Measurements from ENCODE around the gene NFATC4. TPM values are rescaled to one million over a fixed set of nuclear protein-coding genes. Genes with fewer than 3 reads are reported as not detected.

NFATC4 gene
- polyA plus RNA-seq, 3 donors, result not detected

GRCh38 chr14:24338843-24339242 is 29.1 kb upstream of the NFATC4 start:
- Mint-ChIP-seq H3K27me3 (ENCODE audit: low read depth in 3 of 3) (peaks cover 13 to 24% (median 19%) of the 10 kb centered on the region in 3 donors), H3K36me3 (peaks cover 36 to 39% of the 10 kb centered on the region in 2 donors), H3K27ac (peak overlapping the region in 5 of 7 donors; percentile 19 to 97 (median 91)), H3K4me3 (peak overlapping the region; percentile 96 to 99), H3K9me3 (peaks cover 0 to 6% (median 5%) of the 10 kb centered on the region in 7 donors), H3K4me1 (peaks cover 74% of the 10 kb centered on the region)
- H3K4me3 ChIP-seq (replicated peaks in 1 of 3; ENCODE audit: low read depth in 2 of 3, low read length in 3 of 3), result peak overlapping the region; percentile 63 to 90 (median 88)
- peak overlapping the region; percentile 95 for H3K4me2 ChIP-seq (replicated peaks; ENCODE audit: extremely low read depth, low read length, poor library complexity, severe bottlenecking)
- H3K79me2 ChIP-seq (ENCODE audit: insufficient read depth, low read length), result peaks cover 21% of the 10 kb centered on the region
- peaks cover 19 to 26% of the 10 kb centered on the region in 2 donors for H3K36me3 ChIP-seq (replicated peaks in 1 of 2; ENCODE audit: control insufficient read depth in 1 of 2, insufficient read depth in 2 of 2, low read length in 2 of 2)
- intact Hi-C loops (cut with micrococcal nuclease), result no loop called here
- peaks cover 9 to 18% of the 10 kb centered on the region in 2 donors for H3K27me3 ChIP-seq (ENCODE audit: control insufficient read depth in 2 of 2, insufficient read depth in 2 of 2, low read length in 2 of 2)
- peak overlapping the region; percentile 91 for H2AFZ ChIP-seq (ENCODE audit: insufficient read depth, low read depth, low read length, poor library complexity, severe bottlenecking)
- peaks cover 60 to 79% of the 10 kb centered on the region in 2 donors for H3K4me1 ChIP-seq (ENCODE audit: control insufficient read depth in 1 of 2, insufficient read depth in 2 of 2, low read length in 2 of 2)
- peaks cover 51% of the 10 kb centered on the region for H4K20me1 ChIP-seq (ENCODE audit: insufficient read depth, low read length)
- DNase-seq, result no peak
- peaks cover 0 to 2% of the 10 kb centered on the region in 2 donors for H3K9me3 ChIP-seq (replicated peaks in 1 of 2; ENCODE audit: control insufficient read depth in 1 of 2, insufficient read depth in 1 of 2, low read length in 2 of 2)
- 82% methylated on average over 14 of the region's 14 CpGs for WGBS (ENCODE audit: insufficient coverage)
- H3K27ac ChIP-seq (ENCODE audit: low read depth in 1 of 2, low read length in 2 of 2), result peak overlapping the region; percentile 16 to 95
- H3K9ac ChIP-seq (ENCODE audit: insufficient read depth, low read length, poor library complexity, severe bottlenecking), result peak overlapping the region; percentile 76
- TF ChIP-seq, protein P1, sequence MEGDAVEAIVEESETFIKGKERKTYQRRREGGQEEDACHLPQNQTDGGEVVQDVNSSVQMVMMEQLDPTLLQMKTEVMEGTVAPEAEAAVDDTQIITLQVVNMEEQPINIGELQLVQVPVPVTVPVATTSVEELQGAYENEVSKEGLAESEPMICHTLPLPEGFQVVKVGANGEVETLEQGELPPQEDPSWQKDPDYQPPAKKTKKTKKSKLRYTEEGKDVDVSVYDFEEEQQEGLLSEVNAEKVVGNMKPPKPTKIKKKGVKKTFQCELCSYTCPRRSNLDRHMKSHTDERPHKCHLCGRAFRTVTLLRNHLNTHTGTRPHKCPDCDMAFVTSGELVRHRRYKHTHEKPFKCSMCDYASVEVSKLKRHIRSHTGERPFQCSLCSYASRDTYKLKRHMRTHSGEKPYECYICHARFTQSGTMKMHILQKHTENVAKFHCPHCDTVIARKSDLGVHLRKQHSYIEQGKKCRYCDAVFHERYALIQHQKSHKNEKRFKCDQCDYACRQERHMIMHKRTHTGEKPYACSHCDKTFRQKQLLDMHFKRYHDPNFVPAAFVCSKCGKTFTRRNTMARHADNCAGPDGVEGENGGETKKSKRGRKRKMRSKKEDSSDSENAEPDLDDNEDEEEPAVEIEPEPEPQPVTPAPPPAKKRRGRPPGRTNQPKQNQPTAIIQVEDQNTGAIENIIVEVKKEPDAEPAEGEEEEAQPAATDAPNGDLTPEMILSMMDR (IDR thresholded peaks at IDR 0.05), result no peak

DNA sequence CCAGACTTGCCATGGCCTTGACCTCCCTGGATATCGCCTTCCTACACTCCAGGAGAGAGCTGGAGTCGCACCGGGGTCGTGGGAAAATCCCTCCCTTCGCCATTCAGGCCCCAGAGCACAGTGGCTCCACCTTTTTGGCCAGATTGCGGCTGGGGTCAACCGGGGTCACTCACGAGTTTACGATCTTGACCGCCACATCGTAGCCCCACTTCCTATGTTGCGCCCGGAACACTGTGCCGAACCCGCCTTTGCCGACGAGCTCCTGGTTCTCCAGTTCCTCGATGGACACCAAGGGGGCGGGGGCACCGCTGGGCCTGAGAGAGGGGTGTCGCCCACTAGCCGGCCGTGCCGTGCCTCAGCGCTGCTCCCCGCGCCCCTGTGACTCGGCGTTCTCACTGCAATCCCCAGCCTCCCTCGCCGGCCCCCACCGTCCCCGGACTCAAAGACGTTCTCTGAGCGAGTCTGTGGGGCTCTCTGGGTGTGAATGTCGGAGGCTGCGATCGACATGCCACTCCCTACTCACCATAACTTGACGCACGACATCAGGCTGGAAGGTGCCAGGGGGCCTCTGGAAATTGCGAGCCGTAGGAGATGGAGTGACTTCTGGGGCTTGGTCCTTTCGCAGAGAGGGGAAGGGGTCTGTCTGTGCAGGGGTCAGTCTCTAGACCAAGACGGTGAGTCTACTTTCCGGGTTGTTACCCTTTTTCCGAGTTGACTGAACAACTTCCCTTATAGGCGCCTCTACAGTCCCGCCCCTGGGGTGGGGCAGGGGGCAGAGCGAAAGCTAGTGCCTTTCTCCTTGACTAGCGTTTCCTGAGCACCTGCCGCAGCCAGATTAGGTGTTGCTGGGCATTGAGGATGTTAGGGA is 28.5 kb upstream of the NFATC4 start, which contains the start of gene RIPK3:
Gene RIPK3, minus strand, starts transcription at position 708 of the 868 bp plus-strand sequence. Its CDS starts 165 bp downstream, at position 543.
- H3K36me3 Mint-ChIP-seq, result peaks cover 36 to 37% of the 10 kb centered on the region in 2 donors
- Histone ChIP-seq H3K9me3 (replicated peaks in 1 of 2; ENCODE audit: control insufficient read depth in 1 of 2, insufficient read depth in 1 of 2, low read length in 2 of 2) (peaks cover 0 to 2% of the 10 kb centered on the region in 2 donors), H2AFZ (ENCODE audit: insufficient read depth, low read depth, low read length, poor library complexity, severe bottlenecking) (peak within 1 kb of the TSS; percentile 91), H3K4me2 (replicated peaks; ENCODE audit: extremely low read depth, low read length, poor library complexity, severe bottlenecking) (peak within 1 kb of the TSS; percentile 95), H3K9ac (ENCODE audit: insufficient read depth, low read length, poor library complexity, severe bottlenecking) (peak within 1 kb of the TSS; percentile 76), H3K27me3 (ENCODE audit: control insufficient read depth in 2 of 2, insufficient read depth in 2 of 2, low read length in 2 of 2) (peaks cover 4 to 11% of the 10 kb centered on the region in 2 donors), H3K27ac (ENCODE audit: low read depth in 1 of 2, low read length in 2 of 2) (peak within 1 kb of the TSS; percentile 22 to 95), H3K79me2 (ENCODE audit: insufficient read depth, low read length) (peaks cover 21% of the 10 kb centered on the region), H3K4me3 (replicated peaks in 1 of 3; ENCODE audit: low read depth in 2 of 3, low read length in 3 of 3) (peak within 1 kb of the TSS; percentile 63 to 90 (median 88)), H3K4me1 (ENCODE audit: control insufficient read depth in 1 of 2, insufficient read depth in 2 of 2, low read length in 2 of 2) (peaks cover 53 to 73% of the 10 kb centered on the region in 2 donors), H4K20me1 (ENCODE audit: insufficient read depth, low read length) (peaks cover 44% of the 10 kb centered on the region), H3K36me3 (replicated peaks in 1 of 2; ENCODE audit: control insufficient read depth in 1 of 2, insufficient read depth in 2 of 2, low read length in 2 of 2) (peaks cover 19 to 26% of the 10 kb centered on the region in 2 donors)
- peaks cover 0 to 6% (median 5%) of the 10 kb centered on the region in 7 donors for H3K9me3 Mint-ChIP-seq
- peaks cover 11 to 17% (median 12%) of the 10 kb centered on the region in 3 donors for H3K27me3 Mint-ChIP-seq (ENCODE audit: low read depth in 3 of 3)
- peak; percentile 48 to 73 (median 52) for DNase-seq
- 7% methylated on average over 29 of the region's 51 CpGs for WGBS (ENCODE audit: insufficient coverage)
- H3K27ac Mint-ChIP-seq, result peak within 1 kb of the TSS; percentile 84 to 97 (median 92)
- H3K4me3 Mint-ChIP-seq, result peak within 1 kb of the TSS; percentile 96 to 99
- intact Hi-C loops (cut with micrococcal nuclease), result no loop called here
- TF ChIP-seq, protein P1 (IDR thresholded peaks at IDR 0.05), result no peak
- peaks cover 71% of the 10 kb centered on the region for H3K4me1 Mint-ChIP-seq

Measured in CD14-positive monocyte (primary cell).